ENCODE results near the gene NAV2.

The NAV2 gene

GRCh38 chr11:20163783-20164481 is 451.3 kb downstream of the NAV2 start:
- no peak for DNase-seq
